HL-60 (cell line): ENCODE data around the gene KLHL20.
"Not testable (repeated sequence)": the region's sequence is repeated elsewhere in the genome, so short reads cannot be mapped to it uniquely, and the experiment has no call there.

ENCODE experiments used
- DNase-seq, 2 experiments: peaks; one replicate each; pipeline ENCODE4 v3.0.0-alpha.2; 2010 to 2020; ENCODE audit warnings: low read depth in 1 of 2, low spot score in 1 of 2
- H3K27ac ChIP-seq: fragments of 250-450 bp; sonication (Bioruptor Pico); replicated peaks from 2 replicates; pipeline ENCODE4 v1.5.1; 2020; ENCODE audit warnings: mild to moderate bottlenecking, moderate library complexity
- H3K27me3 ChIP-seq: fragments of 250-450 bp; sonication (Bioruptor Pico); 2 replicates; pipeline ENCODE4 v1.5.1; 2021; ENCODE audit warnings: mild to moderate bottlenecking, moderate library complexity; ENCODE audit not compliant: insufficient read depth, poor library complexity, severe bottlenecking
- H3K4me3 ChIP-seq: replicated peaks from 2 replicates; pipeline ENCODE4 v1.5.1; 2011; ENCODE audit warnings: mild to moderate bottlenecking, control low read depth, low read length; ENCODE audit not compliant: insufficient read depth
- GABPA ChIP-seq: IDR thresholded peaks from 2 replicates; pipeline ENCODE4 v1.6.1; 2012; ENCODE audit warnings: low read depth
- POLR2AphosphoS5 ChIP-seq: IDR thresholded peaks from 2 replicates; pipeline ENCODE4 v1.6.1; 2012; ENCODE audit warnings: low read depth
- SPI1 ChIP-seq: IDR thresholded peaks from 2 replicates; pipeline ENCODE4 v1.6.1; 2012; ENCODE audit warnings: low read depth, mild to moderate bottlenecking, borderline replicate concordance
- TF ChIP-seq, protein P1 (sequence below): IDR thresholded peaks from one replicate; pipeline ENCODE4 v1.5.1; 2011; ENCODE audit warnings: low read length, control low read depth, inconsistent platforms; ENCODE audit not compliant: insufficient read depth
- TF ChIP-seq, protein P2 (sequence below): IDR thresholded peaks from 2 replicates; pipeline ENCODE4 v1.6.1; 2012; ENCODE audit warnings: low read depth; ENCODE audit not compliant: insufficient replicate concordance

KLHL20 gene

DNA sequence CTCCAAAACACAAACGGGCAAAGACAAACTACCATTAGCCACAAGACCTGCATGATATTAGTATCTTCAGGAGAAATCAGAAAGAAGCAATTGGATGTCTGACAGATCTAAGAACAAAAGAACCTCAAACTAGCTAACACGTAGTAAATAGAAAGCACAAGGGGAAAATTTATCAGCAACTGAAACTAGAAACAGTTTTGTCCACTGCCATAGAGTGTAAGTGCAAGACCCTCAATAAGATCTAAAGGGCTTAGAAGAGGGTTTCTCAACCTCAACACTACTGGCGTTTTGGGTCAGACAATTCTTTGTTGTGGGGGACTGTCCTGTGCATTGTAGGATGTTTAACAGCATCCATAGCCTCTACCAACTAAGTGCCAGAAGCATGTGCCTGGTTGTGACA is 54.0 kb downstream of the KLHL20 start:
- TF ChIP-seq, protein P1, sequence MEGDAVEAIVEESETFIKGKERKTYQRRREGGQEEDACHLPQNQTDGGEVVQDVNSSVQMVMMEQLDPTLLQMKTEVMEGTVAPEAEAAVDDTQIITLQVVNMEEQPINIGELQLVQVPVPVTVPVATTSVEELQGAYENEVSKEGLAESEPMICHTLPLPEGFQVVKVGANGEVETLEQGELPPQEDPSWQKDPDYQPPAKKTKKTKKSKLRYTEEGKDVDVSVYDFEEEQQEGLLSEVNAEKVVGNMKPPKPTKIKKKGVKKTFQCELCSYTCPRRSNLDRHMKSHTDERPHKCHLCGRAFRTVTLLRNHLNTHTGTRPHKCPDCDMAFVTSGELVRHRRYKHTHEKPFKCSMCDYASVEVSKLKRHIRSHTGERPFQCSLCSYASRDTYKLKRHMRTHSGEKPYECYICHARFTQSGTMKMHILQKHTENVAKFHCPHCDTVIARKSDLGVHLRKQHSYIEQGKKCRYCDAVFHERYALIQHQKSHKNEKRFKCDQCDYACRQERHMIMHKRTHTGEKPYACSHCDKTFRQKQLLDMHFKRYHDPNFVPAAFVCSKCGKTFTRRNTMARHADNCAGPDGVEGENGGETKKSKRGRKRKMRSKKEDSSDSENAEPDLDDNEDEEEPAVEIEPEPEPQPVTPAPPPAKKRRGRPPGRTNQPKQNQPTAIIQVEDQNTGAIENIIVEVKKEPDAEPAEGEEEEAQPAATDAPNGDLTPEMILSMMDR, result no peak
- TF ChIP-seq, protein P2, sequence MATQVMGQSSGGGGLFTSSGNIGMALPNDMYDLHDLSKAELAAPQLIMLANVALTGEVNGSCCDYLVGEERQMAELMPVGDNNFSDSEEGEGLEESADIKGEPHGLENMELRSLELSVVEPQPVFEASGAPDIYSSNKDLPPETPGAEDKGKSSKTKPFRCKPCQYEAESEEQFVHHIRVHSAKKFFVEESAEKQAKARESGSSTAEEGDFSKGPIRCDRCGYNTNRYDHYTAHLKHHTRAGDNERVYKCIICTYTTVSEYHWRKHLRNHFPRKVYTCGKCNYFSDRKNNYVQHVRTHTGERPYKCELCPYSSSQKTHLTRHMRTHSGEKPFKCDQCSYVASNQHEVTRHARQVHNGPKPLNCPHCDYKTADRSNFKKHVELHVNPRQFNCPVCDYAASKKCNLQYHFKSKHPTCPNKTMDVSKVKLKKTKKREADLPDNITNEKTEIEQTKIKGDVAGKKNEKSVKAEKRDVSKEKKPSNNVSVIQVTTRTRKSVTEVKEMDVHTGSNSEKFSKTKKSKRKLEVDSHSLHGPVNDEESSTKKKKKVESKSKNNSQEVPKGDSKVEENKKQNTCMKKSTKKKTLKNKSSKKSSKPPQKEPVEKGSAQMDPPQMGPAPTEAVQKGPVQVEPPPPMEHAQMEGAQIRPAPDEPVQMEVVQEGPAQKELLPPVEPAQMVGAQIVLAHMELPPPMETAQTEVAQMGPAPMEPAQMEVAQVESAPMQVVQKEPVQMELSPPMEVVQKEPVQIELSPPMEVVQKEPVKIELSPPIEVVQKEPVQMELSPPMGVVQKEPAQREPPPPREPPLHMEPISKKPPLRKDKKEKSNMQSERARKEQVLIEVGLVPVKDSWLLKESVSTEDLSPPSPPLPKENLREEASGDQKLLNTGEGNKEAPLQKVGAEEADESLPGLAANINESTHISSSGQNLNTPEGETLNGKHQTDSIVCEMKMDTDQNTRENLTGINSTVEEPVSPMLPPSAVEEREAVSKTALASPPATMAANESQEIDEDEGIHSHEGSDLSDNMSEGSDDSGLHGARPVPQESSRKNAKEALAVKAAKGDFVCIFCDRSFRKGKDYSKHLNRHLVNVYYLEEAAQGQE, result no peak
- no peak for TF ChIP-seq SPI1
- TF ChIP-seq GABPA, result no peak
- no peak for TF ChIP-seq POLR2AphosphoS5
- DNase-seq, result no peak
- Histone ChIP-seq H3K27me3 (no peaks in the 10 kb centered on the region), H3K27ac (no peak overlapping the region), H3K4me3 (no peak overlapping the region)

DNA sequence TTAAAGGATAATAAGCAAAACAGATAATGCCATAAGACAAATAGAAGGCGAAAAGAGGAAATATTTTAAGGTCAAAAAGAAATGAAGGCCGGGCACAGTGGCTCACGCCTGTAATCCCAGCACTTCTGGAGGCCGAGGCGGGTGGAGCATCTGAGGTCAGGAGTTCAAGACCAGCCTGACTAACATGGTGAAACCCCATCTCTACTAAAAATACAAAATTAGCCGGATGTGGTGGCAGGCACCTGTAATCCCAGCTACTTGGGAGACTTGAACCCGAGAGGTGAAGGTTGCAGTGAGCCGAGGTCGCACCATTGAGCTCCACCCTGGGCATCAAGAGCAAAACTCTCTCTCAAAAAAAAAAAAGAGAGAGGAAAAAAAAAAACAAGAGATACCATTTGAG is 55.5 kb downstream of the KLHL20 start:
- not testable (repeated sequence) for H3K27ac ChIP-seq

DNA sequence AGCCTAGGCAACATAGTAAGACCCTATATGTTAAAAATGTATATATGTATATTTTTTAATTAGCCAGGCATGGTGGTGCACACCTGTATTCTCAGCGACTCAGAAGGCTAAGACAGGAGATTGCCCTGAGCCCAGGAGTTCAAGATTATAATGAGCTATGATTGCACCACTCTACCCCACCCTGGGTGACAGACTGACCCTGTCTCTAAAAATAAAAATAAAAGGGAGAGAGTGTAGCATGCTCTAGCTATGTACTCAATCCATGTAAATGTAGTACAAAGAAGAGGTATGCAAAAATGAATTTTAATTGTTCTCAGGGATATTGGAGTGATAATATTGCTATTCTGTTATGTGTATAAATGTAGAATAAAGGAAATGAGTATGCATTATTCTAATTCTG is 56.8 kb downstream of the KLHL20 start:
- TF ChIP-seq, protein P1, result no peak
- TF ChIP-seq SPI1 (no peak), GABPA (no peak), POLR2AphosphoS5 (no peak)
- TF ChIP-seq, protein P2, result no peak
- Histone ChIP-seq H3K27ac (no peak overlapping the region), H3K27me3 (no peaks in the 10 kb centered on the region), H3K4me3 (no peak overlapping the region)
- DNase-seq, result no peak

More for the DNA sequence above, 55.5 kb downstream of the KLHL20 start:
- not testable (repeated sequence) for DNase-seq, H3K4me3 ChIP-seq, H3K27me3 ChIP-seq

DNA sequence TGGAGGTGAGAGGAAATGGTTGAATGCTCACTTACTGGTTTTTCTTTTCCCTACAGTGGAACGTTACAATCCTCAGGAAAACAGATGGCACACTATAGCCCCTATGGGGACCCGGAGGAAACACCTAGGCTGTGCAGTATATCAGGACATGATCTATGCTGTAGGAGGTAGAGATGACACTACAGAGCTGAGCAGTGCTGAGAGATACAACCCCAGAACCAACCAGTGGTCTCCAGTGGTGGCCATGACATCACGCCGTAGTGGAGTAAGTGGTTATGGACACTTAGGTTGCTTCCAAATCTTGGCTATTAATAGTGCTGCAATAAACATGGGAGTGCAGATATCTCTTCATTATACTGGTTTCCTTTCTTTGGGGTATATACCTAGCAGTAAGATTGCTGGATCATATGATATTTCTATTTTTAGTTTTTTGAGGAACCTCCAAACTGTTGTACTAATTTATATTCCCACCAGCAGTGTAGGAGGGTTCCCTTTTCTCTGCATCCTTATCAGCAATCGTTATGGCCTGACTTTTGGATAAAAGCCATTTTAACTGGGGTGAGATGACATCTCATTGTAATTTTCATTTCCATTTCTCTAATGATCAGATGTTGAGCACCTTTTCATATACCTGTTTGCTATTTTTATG is 60.9 kb downstream of the KLHL20 start:
- TF ChIP-seq POLR2AphosphoS5 (no peak), SPI1 (peak; percentile 10; the same call in 1 of the 2 replicates)
- H3K27ac ChIP-seq, result no peak overlapping the region
- DNase-seq, result no peak
- no peaks in the 10 kb centered on the region for H3K27me3 ChIP-seq
- no peak overlapping the region for H3K4me3 ChIP-seq

DNA sequence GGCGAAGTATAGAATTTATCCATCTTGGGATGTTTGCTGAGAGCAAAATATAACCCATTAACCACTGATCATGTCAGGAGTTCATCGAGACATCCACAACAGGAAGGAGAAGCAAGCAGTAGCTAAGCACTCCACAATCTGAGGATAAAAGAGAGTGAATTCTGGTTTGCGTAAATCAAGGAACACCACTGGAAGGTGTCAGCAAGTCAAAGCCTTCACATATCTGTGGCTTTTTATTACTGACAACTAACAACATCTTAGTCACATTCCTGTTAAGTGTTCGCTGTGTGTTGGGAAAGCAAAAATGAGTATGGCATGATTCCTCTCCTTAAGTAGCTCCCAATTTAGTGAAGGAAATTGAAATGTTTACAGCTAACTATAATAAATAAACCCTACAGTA is 65.2 kb downstream of the KLHL20 start:
- Histone ChIP-seq H3K27ac (no peak overlapping the region), H3K27me3 (no peaks in the 10 kb centered on the region), H3K4me3 (no peak overlapping the region)
- DNase-seq, result no peak
- TF ChIP-seq GABPA, result no peak
- TF ChIP-seq, protein P2, result no peak
- no peak for TF ChIP-seq POLR2AphosphoS5
- no peak for TF ChIP-seq SPI1
- TF ChIP-seq, protein P1, result no peak
